HT1080 (cell line): ENCODE measurements around the gene ZNF780B. TPM values are rescaled to one million over a fixed set of nuclear protein-coding genes. Genes with fewer than 3 reads are reported as not detected.
"Not testable (repeated sequence)": the region's sequence is repeated elsewhere in the genome, so short reads cannot be mapped to it uniquely, and the experiment has no call there.

Experiments
- DNase-seq: peaks from one replicate; pipeline ENCODE4 v3.0.0-alpha.2; 2015; ENCODE audit warnings: low read depth
- total RNA-seq: library from RNA; depleted of rRNA; stranded (reverse); fragments of >200 nt; shearing (Covaris generic); gene quantifications from 2 replicates; pipeline ENCODE4 v1.2.3, GENCODE V29; 2014

Gene ZNF780B
- total RNA-seq, 1 experiment from 2014 or later, result 7.2 TPM

- DNase-seq, result not testable (repeated sequence)
These were observed 14.3 kb downstream of the ZNF780B start for GRCh38 chr19:40041718-40042117.

- not testable (repeated sequence) for DNase-seq
These were observed 18.0 kb downstream of the ZNF780B start for GRCh38 chr19:40038047-40038446.

GRCh38 chr19:40035996-40036395, 20.0 kb downstream of the ZNF780B start:
- DNase-seq, result peak; percentile 12

- DNase-seq, result no peak
These were observed 22.0 kb downstream of the ZNF780B start for GRCh38 chr19:40033989-40034560.

GRCh38 chr19:40026597-40026970, 29.4 kb downstream of the ZNF780B start:
- no peak for DNase-seq

GRCh38 chr19:40025938-40026596, 30.0 kb downstream of the ZNF780B start:
- no peak for DNase-seq

GRCh38 chr19:40023969-40024368, 32.1 kb downstream of the ZNF780B start:
- DNase-seq, result no peak

GRCh38 chr19:40013991-40014390, 42.0 kb downstream of the ZNF780B start:
- DNase-seq, result no peak

GRCh38 chr19:40009674-40010073, 46.4 kb downstream of the ZNF780B start:
- no peak for DNase-seq

- DNase-seq, result peak; percentile 78
These were observed 49.7 kb downstream of the ZNF780B start for GRCh38 chr19:40006273-40006691.

GRCh38 chr19:40005691-40006272, 50.2 kb downstream of the ZNF780B start:
- DNase-seq, result no peak

- DNase-seq, result peak; percentile 34
These were observed 57.5 kb downstream of the ZNF780B start for GRCh38 chr19:39998501-39998900.

GRCh38 chr19:39997638-39998216, 58.3 kb downstream of the ZNF780B start:
- no peak for DNase-seq

- DNase-seq, result peak; percentile 91
These were observed 59.0 kb downstream of the ZNF780B start, which contains the start of gene ZNF546 for GRCh38 chr19:39996811-39997637. TSS of gene ZNF546 (plus strand) at chr19:39997060. CDS start at chr19:39998327, 1,267 bp downstream.

- no peak for DNase-seq
These were observed 59.7 kb downstream of the ZNF780B start for GRCh38 chr19:39996218-39996810.

GRCh38 chr19:39995794-39996193, 60.2 kb downstream of the ZNF780B start:
- no peak for DNase-seq

- DNase-seq, result no peak
These were observed 61.7 kb downstream of the ZNF780B start for GRCh38 chr19:39994361-39994760.

- DNase-seq, result no peak
These were observed 62.4 kb downstream of the ZNF780B start for GRCh38 chr19:39993605-39994004.

GRCh38 chr19:39987596-39987995, 68.4 kb downstream of the ZNF780B start:
- DNase-seq, result no peak

GRCh38 chr19:39987167-39987566, 68.9 kb downstream of the ZNF780B start:
- no peak for DNase-seq

- no peak for DNase-seq
These were observed 69.4 kb downstream of the ZNF780B start for GRCh38 chr19:39986643-39987042.
